ENCODE data around the gene CEACAM19.

DNA sequence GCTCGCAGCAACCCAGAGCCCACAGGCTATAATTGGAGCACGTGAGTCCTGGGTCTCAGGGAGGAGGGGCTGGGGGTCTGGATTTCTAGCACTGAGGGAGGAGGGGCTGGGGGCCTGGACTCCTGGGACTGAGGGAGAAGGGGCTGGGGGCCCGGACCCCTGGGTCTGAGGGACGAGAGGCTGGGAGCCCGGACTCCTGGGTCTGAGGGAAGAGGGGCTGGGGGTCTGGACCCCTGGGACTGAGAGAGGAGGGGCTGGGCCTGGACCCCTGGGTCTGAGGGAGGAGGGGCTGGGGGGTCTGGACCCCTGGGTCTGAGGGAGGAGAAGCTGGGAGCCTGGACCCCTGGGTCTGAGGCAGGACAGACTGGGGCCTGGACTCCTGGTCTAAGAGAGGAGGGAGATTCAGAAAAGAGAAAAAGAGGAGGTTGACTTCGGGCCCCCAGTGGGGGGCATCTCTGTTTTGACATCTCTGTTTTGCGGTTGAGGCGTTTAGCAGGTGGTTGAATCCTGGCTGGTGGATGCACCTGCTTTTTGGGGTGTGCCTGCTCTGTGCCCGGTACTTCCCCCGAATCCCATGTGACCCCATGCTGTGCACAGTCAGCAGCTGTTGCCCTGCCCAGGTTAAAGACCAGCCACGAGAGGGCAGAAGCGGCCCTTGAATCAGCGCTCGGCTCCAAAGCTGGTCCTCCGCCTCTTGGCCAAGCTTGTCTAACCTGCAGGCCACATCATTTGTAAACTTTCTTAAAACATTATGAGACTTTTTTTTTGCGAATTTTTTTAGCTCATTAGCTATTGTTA, 17.1 kb upstream of the CEACAM19 start:
- TF ChIP-seq, protein P1, sequence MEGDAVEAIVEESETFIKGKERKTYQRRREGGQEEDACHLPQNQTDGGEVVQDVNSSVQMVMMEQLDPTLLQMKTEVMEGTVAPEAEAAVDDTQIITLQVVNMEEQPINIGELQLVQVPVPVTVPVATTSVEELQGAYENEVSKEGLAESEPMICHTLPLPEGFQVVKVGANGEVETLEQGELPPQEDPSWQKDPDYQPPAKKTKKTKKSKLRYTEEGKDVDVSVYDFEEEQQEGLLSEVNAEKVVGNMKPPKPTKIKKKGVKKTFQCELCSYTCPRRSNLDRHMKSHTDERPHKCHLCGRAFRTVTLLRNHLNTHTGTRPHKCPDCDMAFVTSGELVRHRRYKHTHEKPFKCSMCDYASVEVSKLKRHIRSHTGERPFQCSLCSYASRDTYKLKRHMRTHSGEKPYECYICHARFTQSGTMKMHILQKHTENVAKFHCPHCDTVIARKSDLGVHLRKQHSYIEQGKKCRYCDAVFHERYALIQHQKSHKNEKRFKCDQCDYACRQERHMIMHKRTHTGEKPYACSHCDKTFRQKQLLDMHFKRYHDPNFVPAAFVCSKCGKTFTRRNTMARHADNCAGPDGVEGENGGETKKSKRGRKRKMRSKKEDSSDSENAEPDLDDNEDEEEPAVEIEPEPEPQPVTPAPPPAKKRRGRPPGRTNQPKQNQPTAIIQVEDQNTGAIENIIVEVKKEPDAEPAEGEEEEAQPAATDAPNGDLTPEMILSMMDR (IDR thresholded peaks at IDR 0.05) = peak in 3 of 4 experiments; percentile 40 to 57 (median 42)
- no peak for TF ChIP-seq POLR2A (IDR thresholded peaks at IDR 0.05)

All from uterus (tissue), 2 donors.